A673 (cell line): ENCODE data around the gene COL4A2. TPM values are rescaled to one million over a fixed set of nuclear protein-coding genes. Genes with fewer than 3 reads are reported as not detected.

Experiments
- BruUV-seq: library from RNA; stranded (reverse); fragments of 400-500 nt; replicated peaks from 2 replicates; lab custom pipeline; 2021; lab: Mats Ljungman, UMichigan
- CTCF ChIA-PET: fragments of 300-600 bp; sonication (Branson Sonifier 250); formaldehyde crosslinking; loops from one replicate; lab custom pipeline; 2022; ENCODE audit warnings: antibody characterized with exemption; lab: Charles Lee
- POLR2A ChIA-PET: fragments of 300-600 bp; sonication (Branson Sonifier 250); formaldehyde crosslinking; loops from one replicate; lab custom pipeline; 2022; ENCODE audit warnings: antibody characterized with exemption; ENCODE audit not compliant: low non-redundant PET; lab: Charles Lee
- DNase-seq: peaks from one replicate; pipeline ENCODE4 v3.0.0-alpha.2; 2015; ENCODE audit warnings: low spot score
- H3K27ac ChIP-seq: fragments of 200-600 bp; sonication (generic); 2 replicates; pipeline ENCODE4 v1.5.1; 2016; ENCODE audit warnings: mixed run types, low read depth, mild to moderate bottlenecking, mixed read lengths, antibody characterized with exemption, low read length; ENCODE audit not compliant: poor library complexity, severe bottlenecking
- H3K27me3 ChIP-seq: fragments of 200-600 bp; sonication (generic); replicated peaks from 2 replicates; pipeline ENCODE4 v1.6.1; 2017; ENCODE audit warnings: mixed run types, low read depth, mild to moderate bottlenecking, mixed read lengths, antibody characterized with exemption, low read length; ENCODE audit not compliant: insufficient read depth, poor library complexity
- H3K36me3 ChIP-seq: fragments of 200-600 bp; sonication (generic); 2 replicates; pipeline ENCODE4 v1.6.1; 2016; ENCODE audit warnings: mixed run types, mild to moderate bottlenecking, mixed read lengths, antibody characterized with exemption, low read length; ENCODE audit not compliant: insufficient read depth, poor library complexity, severe bottlenecking
- H3K4me1 ChIP-seq: fragments of 200-600 bp; sonication (generic); 2 replicates; pipeline ENCODE4 v1.6.1; 2017; ENCODE audit warnings: mixed run types, mild to moderate bottlenecking, mixed read lengths, antibody characterized with exemption, low read length; ENCODE audit not compliant: insufficient read depth, poor library complexity, severe bottlenecking
- H3K4me3 ChIP-seq: fragments of 200-600 bp; sonication (generic); 2 replicates; pipeline ENCODE4 v1.5.1; 2016; ENCODE audit warnings: low read depth, mixed run types, mild to moderate bottlenecking, mixed read lengths, low read length; ENCODE audit not compliant: poor library complexity, severe bottlenecking
- H3K9me3 ChIP-seq: fragments of 200-600 bp; sonication (generic); 2 replicates; pipeline ENCODE4 v1.6.1; 2016; ENCODE audit warnings: mixed run types, low read depth, mild to moderate bottlenecking, mixed read lengths, antibody characterized with exemption, low read length; ENCODE audit not compliant: poor library complexity, severe bottlenecking
- CTCF ChIP-seq: fragments of 300-800, 200-600 bp; sonication (generic); conservative IDR thresholded peaks from 2 replicates; pipeline ENCODE4 v1.5.1; 2017; ENCODE audit warnings: low read depth, mild to moderate bottlenecking, antibody characterized with exemption, low read length, moderate library complexity, mixed read lengths
- EZH2 ChIP-seq: fragments of 200-600 bp; sonication (generic); IDR thresholded peaks from 2 replicates; pipeline ENCODE4 v1.6.1; 2017; ENCODE audit warnings: borderline replicate concordance, low read depth, mild to moderate bottlenecking, mixed read lengths, antibody characterized with exemption, low read length; ENCODE audit not compliant: poor library complexity, severe bottlenecking
- intact Hi-C: fragments of 100-400 bp; cut with micrococcal nuclease; formaldehyde crosslinking; loops from one replicate; pipeline ENCODE4 v1.10.0; 2022; ENCODE audit not compliant: unreplicated experiment
- total RNA-seq: library from RNA; stranded (reverse); gene quantifications from 2 replicates; pipeline ENCODE4 v1.2.3, GENCODE V29; 2021

Gene COL4A2
- total RNA-seq, 1 experiment from 2014 or later = 184 TPM

DNA sequence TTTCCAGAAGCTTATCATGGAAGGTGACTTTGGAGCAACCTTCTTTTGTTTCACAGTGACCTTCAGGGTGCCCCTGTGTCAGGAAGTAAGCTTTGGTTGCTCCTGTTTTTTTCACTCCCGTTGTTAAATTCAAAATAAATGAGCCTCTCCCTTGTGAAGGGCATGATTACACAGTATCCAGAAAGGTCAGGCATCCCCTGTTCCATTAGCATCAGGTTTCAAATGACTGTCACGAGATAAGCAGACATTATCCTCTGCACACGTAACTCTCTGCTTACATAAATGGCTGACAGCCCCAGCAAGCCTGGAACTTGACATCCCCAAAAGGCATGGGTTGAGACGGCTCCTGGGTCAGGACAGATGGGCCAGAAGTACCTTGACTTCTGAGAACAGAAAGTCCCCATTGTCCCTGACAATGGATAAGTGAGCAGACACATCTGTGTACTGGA lies 202.4 kb downstream of the COL4A2 start:
- intact Hi-C loops = no loop called here

DNA sequence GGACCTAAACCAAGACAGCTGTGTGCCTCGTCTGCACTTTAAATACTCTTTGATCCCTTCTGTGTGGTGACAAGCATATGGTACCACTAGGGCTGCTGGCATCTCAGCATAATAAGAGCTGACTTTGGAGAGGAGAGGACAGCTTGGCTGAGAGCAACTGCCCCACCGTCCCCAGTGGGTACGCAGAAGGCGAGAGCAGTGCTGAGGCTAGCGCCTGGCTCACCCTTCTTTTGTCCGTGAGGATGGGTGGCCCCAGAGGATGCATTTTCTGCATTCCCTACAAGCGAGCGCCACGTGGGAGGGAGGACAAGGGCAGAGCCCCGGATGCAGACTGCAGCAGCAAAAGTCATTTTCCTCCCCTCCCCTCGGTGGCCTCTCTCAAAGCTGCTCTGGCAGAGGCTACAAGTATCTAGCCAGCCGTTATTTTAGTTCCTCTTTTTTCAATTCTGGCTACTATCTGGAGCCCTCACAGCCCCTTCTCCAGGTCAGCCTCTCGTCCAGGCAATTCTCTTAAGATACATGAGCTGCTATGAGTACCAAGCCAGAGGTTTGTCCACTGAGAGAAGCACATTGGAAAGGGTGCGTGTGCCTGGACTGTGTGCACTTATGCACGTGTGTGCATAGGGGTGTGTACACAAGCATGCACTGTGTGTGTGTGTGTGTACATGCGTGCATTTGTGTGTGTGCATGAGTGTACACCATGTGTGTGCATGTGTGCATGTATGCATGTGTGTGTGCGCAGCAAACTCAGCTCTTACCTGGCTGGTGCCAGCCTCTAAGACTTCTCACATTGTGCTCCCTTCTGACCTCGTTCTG lies 203.1 kb downstream of the COL4A2 start:
- intact Hi-C loops = no loop called here
- CTCF ChIA-PET = no interaction called here
- peaks cover 42% of the 10 kb centered on the region for H3K36me3 ChIP-seq
- H3K27ac ChIP-seq = no peak overlapping the region
- no peaks in the 10 kb centered on the region for H3K9me3 ChIP-seq
- H3K4me3 ChIP-seq = no peak overlapping the region
- TF ChIP-seq CTCF (no peak), EZH2 (no peak)
- no peaks in the 10 kb centered on the region for H3K27me3 ChIP-seq
- no peak for DNase-seq
- no peaks in the 10 kb centered on the region for H3K4me1 ChIP-seq
- POLR2A ChIA-PET = no interaction called here
- no TSS peak for BruUV-seq

More for the DNA sequence above, 202.4 kb downstream of the COL4A2 start:
- H3K4me3 ChIP-seq = no peak overlapping the region
- no peak overlapping the region for H3K27ac ChIP-seq
- no peak for DNase-seq
- TF ChIP-seq EZH2 = no peak
- TF ChIP-seq CTCF = no peak
- ChIA-PET POLR2A (no interaction called here), CTCF (no interaction called here)
- no peaks in the 10 kb centered on the region for H3K9me3 ChIP-seq
- BruUV-seq = no TSS peak
- H3K4me1 ChIP-seq = no peaks in the 10 kb centered on the region
- no peaks in the 10 kb centered on the region for H3K27me3 ChIP-seq
- H3K36me3 ChIP-seq = peaks cover 42% of the 10 kb centered on the region

GRCh38 chr13:110511509-110512181 lies 204.6 kb downstream of the COL4A2 start:
- TF ChIP-seq EZH2 (no peak), CTCF (no peak)
- Histone ChIP-seq H3K27ac (no peak overlapping the region), H3K4me3 (no peak overlapping the region), H3K27me3 (no peaks in the 10 kb centered on the region), H3K36me3 (peaks cover 40% of the 10 kb centered on the region), H3K9me3 (no peaks in the 10 kb centered on the region), H3K4me1 (no peaks in the 10 kb centered on the region)
- intact Hi-C loops = no loop called here
- ChIA-PET CTCF (no interaction called here), POLR2A (no interaction called here)
- no TSS peak for BruUV-seq
- DNase-seq = no peak
